NCI-H146 treated with DMSO at 0.1 percent for 48 hours (cell line): ENCODE measurements around the gene TRIM46.
A peak's percentile ranks its signal among the peaks of the same experiment; 100 is the strongest.
"Not testable (repeated sequence)": the region's sequence is repeated elsewhere in the genome, so short reads cannot be mapped to it uniquely, and the experiment has no call there.

Experiments
- DNase-seq: peaks from one replicate; lab custom pipeline; 2025; ENCODE audit not compliant: unreplicated experiment; lab: John Stamatoyannopoulos, UW

TRIM46 gene

DNA sequence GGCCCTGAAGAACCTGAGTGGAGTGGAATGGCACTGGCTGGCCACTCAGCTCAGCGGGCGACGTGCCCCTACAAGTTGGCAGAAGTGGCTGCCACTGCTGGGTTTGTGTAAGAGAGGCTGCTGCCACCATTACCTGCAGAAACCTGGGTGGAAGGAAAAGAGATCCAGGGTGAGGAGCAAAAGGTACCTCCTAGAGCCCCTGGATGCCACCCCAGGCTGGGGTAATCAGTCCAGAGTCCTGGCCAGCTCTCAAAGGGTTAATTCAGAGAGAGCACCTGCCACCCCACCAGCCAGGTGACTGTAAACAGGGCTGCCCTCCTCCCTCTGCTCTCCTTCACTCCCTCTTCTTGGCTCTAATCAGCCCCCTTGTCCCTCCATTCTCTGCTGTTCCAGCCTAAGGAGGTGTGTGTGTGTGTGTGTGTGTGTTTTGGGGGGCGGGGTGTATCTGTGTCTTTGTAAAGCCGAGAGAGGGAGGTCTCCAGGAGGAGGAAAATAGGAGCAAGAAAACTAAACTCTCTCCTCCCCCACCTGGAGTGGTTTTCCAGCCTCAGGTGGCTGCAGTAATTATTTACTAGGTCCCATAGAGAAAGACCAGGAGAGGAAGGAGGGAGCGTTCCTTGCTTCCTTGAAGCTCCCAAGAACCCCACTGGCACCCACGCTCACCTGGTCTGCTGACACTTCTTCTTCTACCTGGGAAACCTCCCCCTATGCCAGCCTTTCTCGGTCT is 12.6 kb downstream of the TRIM46 start:
- no peak for DNase-seq

GRCh38 chr1:155186794-155187455 is 13.3 kb downstream of the TRIM46 start:
- no peak for DNase-seq

DNA sequence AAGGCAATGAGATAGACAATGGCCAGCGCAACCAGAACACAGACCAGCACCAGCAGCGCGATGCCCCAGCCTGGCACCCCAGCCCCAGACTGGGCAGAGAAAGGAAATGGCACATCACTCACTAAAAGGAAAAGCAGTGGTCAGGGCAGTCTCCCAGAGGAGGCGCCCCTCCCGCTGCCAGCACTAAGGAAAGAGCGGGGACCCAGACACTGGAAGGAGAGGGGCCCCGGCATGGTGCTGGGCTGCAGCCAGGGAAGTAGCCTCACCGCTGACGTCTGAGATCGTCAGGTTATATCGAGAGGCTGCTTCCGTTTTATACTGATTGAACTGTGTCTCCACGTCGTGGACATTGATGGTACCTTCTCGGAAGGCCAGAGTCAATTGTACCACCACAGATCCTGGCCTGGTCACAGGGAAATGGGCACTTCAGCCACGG is 13.8 kb downstream of the TRIM46 start:
- DNase-seq, result no peak

- DNase-seq, result no peak
These were observed 14.6 kb downstream of the TRIM46 start for GRCh38 chr1:155188268-155188667.

- not testable (repeated sequence) for DNase-seq
These were observed 16.3 kb downstream of the TRIM46 start for GRCh38 chr1:155189926-155190325.

DNA sequence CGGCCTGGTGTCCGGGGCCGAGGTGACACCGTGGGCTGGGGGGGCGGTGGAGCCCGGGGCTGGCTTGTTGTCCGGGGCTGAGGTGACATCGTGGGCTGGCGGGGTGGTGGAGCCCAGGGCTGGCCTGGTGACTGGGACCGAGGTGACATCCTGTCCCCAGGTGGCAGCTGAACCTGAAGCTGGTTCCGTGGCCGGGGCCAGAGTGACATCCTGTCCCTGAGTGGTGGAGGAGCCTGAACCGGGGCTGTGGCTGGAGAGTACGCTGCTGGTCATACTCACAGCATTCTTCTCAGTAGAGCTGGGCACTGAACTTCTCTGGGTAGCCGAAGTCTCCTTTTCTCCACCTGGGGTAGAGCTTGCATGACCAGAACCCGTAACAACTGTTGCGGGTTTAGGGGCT is 18.3 kb downstream of the TRIM46 start:
- no peak for DNase-seq

DNA sequence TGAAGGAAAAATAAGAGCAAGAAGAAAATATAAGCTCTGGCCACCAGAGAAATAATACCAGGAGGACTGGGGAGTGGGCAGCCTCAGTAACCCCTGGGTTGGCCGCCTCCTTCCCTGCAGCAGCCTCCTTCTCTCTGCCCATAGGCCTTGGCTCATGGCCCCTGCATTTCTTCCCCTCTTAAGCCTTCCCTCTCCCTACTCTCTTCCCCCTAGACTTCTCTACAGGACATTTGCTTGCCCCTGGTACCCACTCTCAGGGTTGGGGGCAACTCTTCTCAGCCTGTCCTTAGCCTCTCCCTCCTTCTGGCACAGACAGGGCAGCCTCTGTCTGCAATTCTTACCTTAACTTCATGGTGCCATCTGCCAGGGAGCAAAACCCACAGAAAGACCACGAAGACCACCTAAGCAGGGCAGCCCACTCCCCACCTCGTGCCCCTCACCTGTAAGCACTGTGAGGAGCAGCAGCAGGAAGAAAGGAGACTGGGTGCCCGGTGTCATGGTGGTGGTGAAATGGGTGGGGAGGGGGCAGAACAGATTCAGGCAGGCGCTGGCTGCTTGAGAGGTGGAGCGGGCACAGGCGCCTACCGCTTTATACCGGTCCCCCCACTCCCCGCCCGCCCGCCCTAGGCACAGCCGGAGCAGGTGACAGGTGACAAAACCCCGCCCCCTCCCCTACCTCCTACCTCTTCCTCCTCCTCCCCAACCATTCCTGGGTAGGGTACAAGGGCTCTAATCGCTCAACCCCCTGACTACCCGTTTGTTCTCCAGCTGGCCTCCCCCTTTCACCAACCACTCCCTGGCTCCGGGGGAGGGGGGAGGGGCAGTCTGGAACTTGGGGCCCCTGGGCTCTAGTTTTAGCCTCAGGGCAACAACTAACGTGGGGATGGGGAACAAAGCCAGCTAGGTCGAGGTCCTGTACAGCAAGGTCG is 19.0 kb downstream of the TRIM46 start:
- peak; percentile 55 for DNase-seq

DNA sequence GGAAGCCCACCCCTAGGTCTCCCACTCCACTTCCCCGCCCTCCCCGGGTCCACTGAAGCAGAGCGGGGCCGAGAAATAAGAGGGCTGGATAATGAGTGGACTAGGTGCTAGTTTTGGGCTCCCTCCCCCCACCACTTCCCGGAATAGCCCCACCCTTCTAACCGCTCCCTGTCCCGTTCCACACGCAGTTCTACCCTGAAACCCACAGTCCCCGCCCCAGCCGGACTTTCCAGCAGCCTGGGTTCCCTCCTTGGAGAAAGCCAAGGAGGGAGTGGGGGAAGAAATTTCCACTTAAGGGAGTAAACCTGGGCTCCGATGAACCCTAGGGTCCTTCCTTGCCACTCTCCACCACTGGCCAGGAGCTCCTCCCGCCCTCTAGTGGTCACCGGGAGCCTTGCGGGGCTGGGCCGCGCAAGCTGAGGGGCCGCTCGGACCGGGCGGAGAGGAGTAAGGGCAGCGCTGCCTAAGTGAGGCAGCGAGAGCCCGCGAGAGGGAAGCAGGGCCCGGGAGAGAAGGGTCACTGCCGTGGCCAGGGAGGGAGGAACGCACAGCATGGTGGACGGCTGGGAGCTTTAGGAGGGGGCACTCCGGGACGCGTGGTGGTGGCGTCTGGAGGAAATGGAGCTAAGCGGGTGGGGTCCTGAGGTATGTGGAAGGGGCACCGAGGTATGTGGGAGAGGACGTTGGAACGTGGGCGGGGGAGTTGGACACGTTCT is 19.8 kb downstream of the TRIM46 start:
- DNase-seq, result peak; percentile 85

DNA sequence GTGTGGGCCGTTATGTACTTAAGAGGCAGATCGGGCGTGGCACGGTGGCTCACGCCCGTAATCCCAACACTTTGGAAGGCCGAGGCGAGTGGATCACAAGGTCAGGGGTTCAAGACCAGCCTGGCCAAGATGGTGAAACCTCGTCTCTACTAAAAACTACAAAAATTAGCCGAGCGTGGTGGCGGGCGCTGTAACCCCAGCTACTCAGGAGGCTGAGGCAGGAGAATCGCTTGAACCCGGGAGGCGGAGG is 20.3 kb downstream of the TRIM46 start:
- DNase-seq, result not testable (repeated sequence)

DNA sequence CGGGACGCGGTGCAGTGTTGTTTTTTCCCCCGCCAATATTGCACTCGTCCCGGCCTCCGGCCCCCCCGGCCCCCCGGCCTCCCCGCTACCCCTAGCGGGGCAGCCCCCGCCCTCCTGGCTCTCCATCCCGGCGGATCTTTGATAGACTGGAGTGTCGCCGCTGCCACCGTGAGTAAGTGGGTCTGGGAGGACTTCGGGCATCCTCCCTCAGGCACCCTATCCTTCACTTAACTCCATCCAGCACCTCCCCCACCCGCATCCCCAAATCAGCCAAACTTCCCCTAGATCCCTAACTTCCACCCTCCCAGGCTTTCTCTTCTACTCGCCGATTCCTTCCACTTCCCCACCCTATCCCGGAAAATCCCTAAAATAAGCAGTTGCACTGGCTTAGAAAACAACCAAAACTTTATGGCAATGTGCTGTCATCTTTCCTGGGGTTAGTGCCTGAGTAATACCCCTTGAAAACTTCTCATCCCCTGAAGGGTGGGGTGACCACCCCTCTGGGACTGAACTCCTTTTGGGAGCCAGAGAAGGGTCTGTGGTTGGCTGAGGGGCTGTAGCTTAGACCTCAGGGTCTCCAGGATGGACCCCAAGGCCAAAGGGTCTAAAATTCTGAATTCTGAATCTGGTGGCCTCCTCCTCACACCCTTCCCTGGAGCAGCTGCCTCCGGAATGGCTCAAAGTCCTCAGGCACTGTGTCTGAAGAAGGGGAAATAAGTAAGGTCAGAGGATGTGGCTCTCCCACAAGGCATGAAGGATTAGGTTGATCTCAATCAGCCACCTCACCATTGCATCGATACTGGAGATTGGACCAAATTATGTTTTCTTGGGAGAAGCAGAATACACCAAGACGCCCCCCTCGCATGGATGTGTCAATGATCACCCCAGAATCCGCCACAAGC is 21.8 kb downstream of the TRIM46 start:
- no peak for DNase-seq

DNA sequence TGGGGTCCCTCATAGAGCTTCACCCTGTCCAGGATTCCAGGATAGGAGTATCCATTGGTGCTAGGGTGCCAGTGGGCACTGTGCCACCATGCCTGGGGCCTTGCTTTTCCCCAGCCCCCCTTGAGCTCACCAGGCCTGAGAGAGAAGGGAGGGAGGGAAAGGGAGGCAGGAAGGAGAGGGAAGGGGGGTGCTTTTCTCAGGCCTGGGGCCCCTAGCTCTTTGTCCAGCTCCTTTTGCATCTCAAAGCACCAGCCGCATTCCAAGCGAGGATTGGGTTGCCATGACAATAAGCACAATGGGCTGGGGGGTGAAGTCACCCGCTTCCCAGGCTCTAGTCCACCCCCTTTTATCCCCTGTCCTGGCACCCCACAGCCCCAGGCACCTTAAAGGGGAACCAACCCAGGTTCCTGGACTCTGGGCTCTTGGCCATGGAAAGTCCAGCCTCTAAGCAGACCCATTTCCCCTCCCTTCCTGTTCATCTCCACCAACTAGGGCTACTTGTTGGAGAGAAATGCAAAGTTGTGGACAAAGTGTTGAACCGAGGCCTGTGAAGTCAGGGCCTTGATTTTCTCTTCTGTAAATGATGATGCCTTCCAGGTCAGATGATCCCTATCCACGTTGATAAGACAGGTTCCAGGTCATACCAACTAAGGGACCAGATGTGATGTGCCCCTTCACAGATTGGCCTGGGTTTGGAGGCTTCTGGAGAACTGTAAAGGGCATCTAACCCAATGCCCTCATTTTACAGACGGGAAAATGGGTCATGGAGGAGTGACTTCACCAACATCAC is 22.6 kb downstream of the TRIM46 start:
- no peak for DNase-seq

- no peak for DNase-seq
These were observed 23.4 kb downstream of the TRIM46 start for GRCh38 chr1:155196893-155197638.

DNA sequence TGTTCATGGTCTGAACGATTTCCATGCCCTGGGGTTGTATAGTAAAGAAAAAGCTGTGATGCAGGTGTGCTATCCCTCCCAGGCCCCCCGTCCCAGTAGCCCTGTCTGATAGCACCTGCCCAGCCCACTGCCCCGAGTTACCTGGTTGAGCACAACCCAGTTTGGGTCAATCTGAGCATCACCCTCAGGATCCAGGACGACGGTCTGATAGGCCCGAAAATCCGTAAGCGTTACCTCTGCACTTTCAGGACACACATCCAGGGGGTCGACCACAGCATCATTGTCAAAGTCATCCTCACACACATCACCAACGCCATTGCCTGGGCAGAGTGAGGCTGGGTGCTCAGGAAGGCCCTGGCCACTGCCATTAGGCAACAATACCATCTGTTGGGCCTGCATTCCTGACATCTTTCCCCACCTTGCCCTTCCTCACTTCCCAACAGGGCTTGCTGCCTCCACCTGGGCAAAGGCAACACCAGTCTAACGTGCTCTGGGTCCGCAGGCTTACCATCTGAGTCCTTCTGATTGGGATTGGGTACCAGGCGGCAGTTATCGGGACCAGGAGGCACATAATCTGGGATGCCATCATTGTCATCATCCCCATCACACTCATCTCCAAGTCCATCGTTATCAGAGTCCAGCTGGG is 24.4 kb downstream of the TRIM46 start:
- no peak for DNase-seq

DNA sequence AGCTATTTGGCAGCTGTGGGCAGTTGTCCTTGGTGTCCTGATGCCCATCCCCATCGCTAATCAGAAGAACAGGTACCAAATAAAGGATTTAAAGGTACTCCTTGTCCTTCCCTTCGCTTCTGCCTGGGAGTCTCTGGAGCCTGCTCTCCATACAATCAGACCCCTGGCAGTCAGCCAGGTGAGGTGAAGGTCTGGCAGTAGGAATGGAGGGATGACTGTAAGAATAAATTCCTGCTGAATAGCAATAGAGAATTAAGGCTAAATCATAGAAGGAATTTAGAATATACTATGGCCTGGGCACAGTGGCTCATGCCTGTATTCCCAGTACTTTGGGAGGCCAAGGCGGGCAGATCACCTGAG is 24.9 kb downstream of the TRIM46 start:
- DNase-seq, result no peak

DNA sequence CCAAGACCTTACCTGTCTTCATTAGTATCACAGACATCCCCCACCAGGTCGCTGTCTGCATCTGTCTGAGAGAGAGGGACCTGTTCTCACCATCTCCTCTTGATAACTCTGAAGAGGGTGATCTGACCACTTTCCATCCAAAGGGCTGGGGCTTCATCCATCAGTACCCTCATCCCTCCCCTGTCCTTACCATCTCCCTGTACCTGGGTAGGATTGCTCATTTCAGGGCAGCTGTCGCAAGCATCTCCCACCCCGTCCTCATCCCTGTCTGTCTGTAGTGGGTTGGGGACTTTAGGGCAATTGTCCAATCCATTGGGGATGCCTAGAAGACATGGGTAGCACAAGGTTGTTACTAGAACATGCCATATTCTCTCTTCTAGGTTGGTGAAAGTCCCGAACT is 26.1 kb downstream of the TRIM46 start:
- DNase-seq, result no peak

- no peak for DNase-seq
These were observed 27.3 kb downstream of the TRIM46 start for GRCh38 chr1:155200920-155201319.

GRCh38 chr1:155202198-155202597 is 28.5 kb downstream of the TRIM46 start:
- DNase-seq, result no peak

- no peak for DNase-seq
These were observed 29.3 kb downstream of the TRIM46 start for GRCh38 chr1:155202731-155203515.
